Subcutaneous abdominal adipose tissue (tissue), 5 donors: Measurements from ENCODE around the gene DGKH.
A peak's percentile ranks its signal among the peaks of the same experiment; 100 is the strongest.

Source experiments
- H3K27ac ChIP-seq: one replicate; pipeline ENCODE4 v1.7.0; 2013; ENCODE audit warnings: low read depth, mild to moderate bottlenecking, inconsistent platforms, low read length, moderate library complexity
- H3K27me3 ChIP-seq, 5 donors: one replicate each; pipeline ENCODE4 v1.7.0; 2013; ENCODE audit warnings: low read length in 5 of 5, inconsistent platforms in 1 of 5; ENCODE audit not compliant: control insufficient read depth in 5 of 5, insufficient read depth in 4 of 5
- H3K36me3 ChIP-seq, 5 donors: one replicate each; pipeline ENCODE4 v1.7.0; 2013; ENCODE audit warnings: low read length in 5 of 5; ENCODE audit not compliant: control insufficient read depth in 5 of 5, insufficient read depth in 5 of 5
- H3K4me1 ChIP-seq, 5 donors: one replicate each; pipeline ENCODE4 v1.7.0; 2013; ENCODE audit warnings: low read length in 5 of 5, mild to moderate bottlenecking in 3 of 5, moderate library complexity in 1 of 5; ENCODE audit not compliant: control insufficient read depth in 5 of 5, insufficient read depth in 5 of 5
- H3K4me3 ChIP-seq, 5 donors: one replicate each; pipeline ENCODE4 v1.7.0; 2013; ENCODE audit warnings: low read length in 5 of 5, low read depth in 1 of 5
- H3K9ac ChIP-seq, 5 donors: one replicate each; pipeline ENCODE4 v1.7.0; 2013; ENCODE audit warnings: low read length in 5 of 5, mild to moderate bottlenecking in 4 of 5, moderate library complexity in 3 of 5
- H3K9me3 ChIP-seq, 5 donors: one replicate each; pipeline ENCODE4 v1.7.0; 2013; ENCODE audit warnings: low read length in 5 of 5; ENCODE audit not compliant: control insufficient read depth in 5 of 5
- donor health status: healthy.
- donor health status: healthy.
- donor health status: healthy.
- donor health status: healthy.
- donor health status: healthy.

DGKH gene

GRCh38 chr13:42021851-42022250 is 26.6 kb upstream of the DGKH start:
- H3K9me3 ChIP-seq = no peaks in the 10 kb centered on the region
- no peaks in the 10 kb centered on the region for H3K4me1 ChIP-seq
- no peak overlapping the region for H3K4me3 ChIP-seq
- no peak overlapping the region for H3K27ac ChIP-seq
- H3K9ac ChIP-seq = no peak overlapping the region
- H3K36me3 ChIP-seq = no peaks in the 10 kb centered on the region
- no peaks in the 10 kb centered on the region for H3K27me3 ChIP-seq

GRCh38 chr13:42022336-42022735 is 26.1 kb upstream of the DGKH start:
- Histone ChIP-seq H3K9me3 (no peaks in the 10 kb centered on the region), H3K36me3 (no peaks in the 10 kb centered on the region), H3K9ac (no peak overlapping the region), H3K4me1 (no peaks in the 10 kb centered on the region), H3K27ac (no peak overlapping the region), H3K27me3 (no peaks in the 10 kb centered on the region), H3K4me3 (no peak overlapping the region)

- Histone ChIP-seq H3K9ac (no peak overlapping the region), H3K27ac (no peak overlapping the region), H3K36me3 (no peaks in the 10 kb centered on the region), H3K27me3 (no peaks in the 10 kb centered on the region), H3K9me3 (no peaks in the 10 kb centered on the region), H3K4me3 (no peak overlapping the region), H3K4me1 (no peaks in the 10 kb centered on the region)
These were observed 25.5 kb upstream of the DGKH start for GRCh38 chr13:42022796-42023493.

- Histone ChIP-seq H3K36me3 (no peaks in the 10 kb centered on the region), H3K9me3 (no peaks in the 10 kb centered on the region), H3K9ac (no peak overlapping the region), H3K27ac (no peak overlapping the region), H3K4me1 (no peaks in the 10 kb centered on the region), H3K4me3 (no peak overlapping the region), H3K27me3 (no peaks in the 10 kb centered on the region)
These were observed 21.2 kb upstream of the DGKH start for GRCh38 chr13:42027286-42027685.

- Histone ChIP-seq H3K27me3 (no peaks in the 10 kb centered on the region), H3K9ac (no peak overlapping the region), H3K4me1 (no peaks in the 10 kb centered on the region), H3K36me3 (no peaks in the 10 kb centered on the region), H3K9me3 (no peaks in the 10 kb centered on the region), H3K4me3 (no peak overlapping the region), H3K27ac (no peak overlapping the region)
These were observed 20.2 kb upstream of the DGKH start for GRCh38 chr13:42028113-42028799.

- peaks cover 0 to 3% (median 0%) of the 10 kb centered on the region in 5 donors for H3K9me3 ChIP-seq
- H3K36me3 ChIP-seq = no peaks in the 10 kb centered on the region
- no peak overlapping the region for H3K9ac ChIP-seq
- no peak overlapping the region for H3K4me3 ChIP-seq
- H3K4me1 ChIP-seq = peaks cover 0 to 12% (median 11%) of the 10 kb centered on the region in 5 donors
- no peak overlapping the region for H3K27ac ChIP-seq
- H3K27me3 ChIP-seq = no peaks in the 10 kb centered on the region
These were observed 12.4 kb upstream of the DGKH start for GRCh38 chr13:42035905-42036521.

- no peak overlapping the region for H3K4me3 ChIP-seq
- peaks cover 2 to 19% (median 18%) of the 10 kb centered on the region in 5 donors for H3K4me1 ChIP-seq
- H3K9ac ChIP-seq = no peak overlapping the region
- H3K27me3 ChIP-seq = peaks cover 0 to 1% (median 0%) of the 10 kb centered on the region in 5 donors
- H3K27ac ChIP-seq = no peak overlapping the region
- peaks cover 0 to 3% (median 0%) of the 10 kb centered on the region in 5 donors for H3K9me3 ChIP-seq
- no peaks in the 10 kb centered on the region for H3K36me3 ChIP-seq
These were observed 11.7 kb upstream of the DGKH start for GRCh38 chr13:42036711-42037110.

GRCh38 chr13:42038661-42039456 is 9.6 kb upstream of the DGKH start:
- no peak overlapping the region for H3K9ac ChIP-seq
- peaks cover 0 to 5% (median 0%) of the 10 kb centered on the region in 5 donors for H3K27me3 ChIP-seq
- peaks cover 4 to 23% (median 21%) of the 10 kb centered on the region in 5 donors for H3K4me1 ChIP-seq
- H3K4me3 ChIP-seq = peak overlapping the region in 4 of 5 donors; percentile 83 to 92 (median 89)
- peaks cover 0 to 3% (median 0%) of the 10 kb centered on the region in 5 donors for H3K9me3 ChIP-seq
- H3K36me3 ChIP-seq = no peaks in the 10 kb centered on the region
- H3K27ac ChIP-seq = no peak overlapping the region

GRCh38 chr13:42039457-42039945 is 8.9 kb upstream of the DGKH start:
- peaks cover 4 to 23% (median 21%) of the 10 kb centered on the region in 5 donors for H3K4me1 ChIP-seq
- H3K36me3 ChIP-seq = no peaks in the 10 kb centered on the region
- H3K4me3 ChIP-seq = peak overlapping the region; percentile 82 to 92 (median 87)
- peak overlapping the region; percentile 52 to 91 (median 74) for H3K9ac ChIP-seq
- peak overlapping the region; percentile 70 for H3K27ac ChIP-seq
- H3K27me3 ChIP-seq = peaks cover 0 to 5% (median 0%) of the 10 kb centered on the region in 5 donors
- H3K9me3 ChIP-seq = peaks cover 0 to 3% (median 0%) of the 10 kb centered on the region in 5 donors
